ENCODE measurements around the gene VPS51. TPM values are rescaled to one million over a fixed set of nuclear protein-coding genes. Genes with fewer than 3 reads are reported as not detected.

Gene VPS51
- total and polyA plus RNA-seq, 9 of the 15 experiments (the other 6 are each of a cell fraction or from before 2014, with no cell fraction given) = 1.8 to 143 (median 46.8) TPM

- no peak for TF ChIP-seq ZFP91 (CRISPR knock-in tag; IDR thresholded peaks at IDR 0.05)
- no peak for TF ChIP-seq MCM5 (IDR thresholded peaks at IDR 0.05; ENCODE audit: low read depth)
- TF ChIP-seq SRSF9 (IDR thresholded peaks at IDR 0.05; ENCODE audit: borderline replicate concordance, low read depth, low read length) = no peak
- no peak for TF ChIP-seq GATA2 (CRISPR knock-in tag; IDR thresholded peaks at IDR 0.05)
- peak; percentile 98 for TF ChIP-seq GABPB1 (CRISPR knock-in tag; IDR thresholded peaks at IDR 0.05)
- peak; percentile 78 to 80 for TF ChIP-seq NRF1 (conservative IDR thresholded peaks at IDR 0.05 in 1 of 2, IDR thresholded peaks at IDR 0.05 in 1 of 2)
- no peak for TF ChIP-seq ZNF766 (CRISPR knock-in tag; conservative IDR thresholded peaks at IDR 0.05)
- no peak for TF ChIP-seq PPARD (CRISPR knock-in tag; IDR thresholded peaks at IDR 0.05)
- no peak for TF ChIP-seq HMG20A (CRISPR knock-in tag; conservative IDR thresholded peaks at IDR 0.05)
- TF ChIP-seq RAD21 (CRISPR knock-in tag; conservative IDR thresholded peaks at IDR 0.05 in 1 of 2, IDR thresholded peaks at IDR 0.05 in 1 of 2) = peak; percentile 84 to 85
- no peak for TF ChIP-seq ZNF212 (CRISPR knock-in tag; IDR thresholded peaks at IDR 0.05)
- no peak; the same call in 1 of the 2 replicates for TF ChIP-seq NBN (IDR thresholded peaks at IDR 0.05; ENCODE audit: low read depth)
- TF ChIP-seq, protein P1, sequence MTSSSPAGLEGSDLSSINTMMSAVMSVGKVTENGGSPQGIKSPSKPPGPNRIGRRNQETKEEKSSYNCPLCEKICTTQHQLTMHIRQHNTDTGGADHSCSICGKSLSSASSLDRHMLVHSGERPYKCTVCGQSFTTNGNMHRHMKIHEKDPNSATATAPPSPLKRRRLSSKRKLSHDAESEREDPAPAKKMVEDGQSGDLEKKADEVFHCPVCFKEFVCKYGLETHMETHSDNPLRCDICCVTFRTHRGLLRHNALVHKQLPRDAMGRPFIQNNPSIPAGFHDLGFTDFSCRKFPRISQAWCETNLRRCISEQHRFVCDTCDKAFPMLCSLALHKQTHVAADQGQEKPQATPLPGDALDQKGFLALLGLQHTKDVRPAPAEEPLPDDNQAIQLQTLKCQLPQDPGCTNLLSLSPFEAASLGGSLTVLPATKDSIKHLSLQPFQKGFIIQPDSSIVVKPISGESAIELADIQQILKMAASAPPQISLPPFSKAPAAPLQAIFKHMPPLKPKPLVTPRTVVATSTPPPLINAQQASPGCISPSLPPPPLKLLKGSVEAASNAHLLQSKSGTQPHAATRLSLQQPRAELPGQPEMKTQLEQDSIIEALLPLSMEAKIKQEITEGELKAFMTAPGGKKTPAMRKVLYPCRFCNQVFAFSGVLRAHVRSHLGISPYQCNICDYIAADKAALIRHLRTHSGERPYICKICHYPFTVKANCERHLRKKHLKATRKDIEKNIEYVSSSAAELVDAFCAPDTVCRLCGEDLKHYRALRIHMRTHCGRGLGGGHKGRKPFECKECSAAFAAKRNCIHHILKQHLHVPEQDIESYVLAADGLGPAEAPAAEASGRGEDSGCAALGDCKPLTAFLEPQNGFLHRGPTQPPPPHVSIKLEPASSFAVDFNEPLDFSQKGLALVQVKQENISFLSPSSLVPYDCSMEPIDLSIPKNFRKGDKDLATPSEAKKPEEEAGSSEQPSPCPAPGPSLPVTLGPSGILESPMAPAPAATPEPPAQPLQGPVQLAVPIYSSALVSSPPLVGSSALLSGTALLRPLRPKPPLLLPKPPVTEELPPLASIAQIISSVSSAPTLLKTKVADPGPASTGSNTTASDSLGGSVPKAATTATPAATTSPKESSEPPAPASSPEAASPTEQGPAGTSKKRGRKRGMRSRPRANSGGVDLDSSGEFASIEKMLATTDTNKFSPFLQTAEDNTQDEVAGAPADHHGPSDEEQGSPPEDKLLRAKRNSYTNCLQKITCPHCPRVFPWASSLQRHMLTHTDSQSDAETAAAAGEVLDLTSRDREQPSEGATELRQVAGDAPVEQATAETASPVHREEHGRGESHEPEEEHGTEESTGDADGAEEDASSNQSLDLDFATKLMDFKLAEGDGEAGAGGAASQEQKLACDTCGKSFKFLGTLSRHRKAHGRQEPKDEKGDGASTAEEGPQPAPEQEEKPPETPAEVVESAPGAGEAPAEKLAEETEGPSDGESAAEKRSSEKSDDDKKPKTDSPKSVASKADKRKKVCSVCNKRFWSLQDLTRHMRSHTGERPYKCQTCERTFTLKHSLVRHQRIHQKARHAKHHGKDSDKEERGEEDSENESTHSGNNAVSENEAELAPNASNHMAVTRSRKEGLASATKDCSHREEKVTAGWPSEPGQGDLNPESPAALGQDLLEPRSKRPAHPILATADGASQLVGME (CRISPR knock-in tag; IDR thresholded peaks at IDR 0.05) = 0 out of 2 replicates have a peak, but pooled peaks have one; percentile 33
- no peak for TF ChIP-seq ZNF584 (CRISPR knock-in tag; IDR thresholded peaks at IDR 0.05; ENCODE audit: low read depth)
- 0 out of 2 replicates have a peak, but pooled peaks have one; percentile 25 for TF ChIP-seq RUNX1 (IDR thresholded peaks at IDR 0.05; ENCODE audit: low read depth)
- no peak for TF ChIP-seq FOXJ2 (tag; IDR thresholded peaks at IDR 0.05)
- no peak for TF ChIP-seq ZNF253 (CRISPR knock-in tag; conservative IDR thresholded peaks at IDR 0.05)
- TF ChIP-seq ZNF384 (IDR thresholded peaks at IDR 0.05; ENCODE audit: low read depth, low read length) = peak; percentile 83
- no peak; the same call in 1 of the 2 replicates for TF ChIP-seq ATF1 (CRISPR knock-in tag; IDR thresholded peaks at IDR 0.05)
- peak; percentile 96 for TF ChIP-seq ATF1 (tag; IDR thresholded peaks at IDR 0.05)
- TF ChIP-seq C11orf30 (IDR thresholded peaks at IDR 0.05; ENCODE audit: low read depth) = peak; percentile 96
Measured at GRCh38 chr11:65117206-65118096, 21.4 kb downstream of the VPS51 start, which contains the start of gene ZNHIT2 (continued).

All from K562 (cell line).